ENCODE results near the gene AP1M2. TPM values are rescaled to one million over a fixed set of nuclear protein-coding genes. Genes with fewer than 3 reads are reported as not detected.

The AP1M2 gene
- total RNA-seq, 1 experiment from 2014 or later: not detected

DNA sequence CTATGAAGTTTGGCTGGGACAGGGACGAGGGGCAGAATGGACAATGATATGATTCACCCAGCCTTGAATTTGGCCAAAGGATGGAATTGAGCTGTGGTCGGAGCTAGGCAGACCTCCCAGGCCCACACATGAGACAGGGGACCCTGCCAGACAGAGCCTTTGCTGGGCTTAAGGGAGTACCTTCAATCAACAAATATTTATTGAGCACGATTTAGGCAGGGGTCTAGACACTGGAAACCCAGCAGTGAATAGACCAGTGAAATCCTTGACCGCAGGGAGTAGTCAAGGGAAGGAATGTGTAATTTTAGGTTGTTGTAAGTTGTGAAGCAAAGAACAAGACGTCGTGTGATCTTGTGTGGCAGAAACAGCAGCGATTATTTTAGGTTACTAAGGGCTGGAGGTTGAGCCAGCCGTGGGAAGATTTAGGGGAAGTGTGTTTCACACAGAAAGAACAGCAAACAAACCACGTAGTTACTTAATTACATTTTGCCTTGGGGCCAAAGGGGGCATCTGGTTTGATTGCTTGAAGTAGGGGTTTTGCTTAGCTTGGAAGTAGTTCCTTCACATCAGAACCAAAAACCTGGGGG is 16.9 kb upstream of the AP1M2 start:
- no peaks in the 10 kb centered on the region for H3K9me3 ChIP-seq (ENCODE audit: low read length)
- DNase-seq: peak; percentile 76
- peaks cover 22% of the 10 kb centered on the region for H3K4me1 ChIP-seq (ENCODE audit: low read length)
- no peaks in the 10 kb centered on the region for H3K9me2 ChIP-seq (replicated peaks; ENCODE audit: insufficient read depth, low read length)
- peak overlapping the region; percentile 95 for H3K9ac ChIP-seq (ENCODE audit: low read length)
- no peaks in the 10 kb centered on the region for H3K36me3 ChIP-seq (ENCODE audit: insufficient read depth, low read length)
- no peak overlapping the region for H2AFZ ChIP-seq (ENCODE audit: low read length)
- peak overlapping the region; percentile 91 for H3K27ac ChIP-seq (ENCODE audit: low read length)
- H4K20me1 ChIP-seq (ENCODE audit: insufficient read depth, low read depth, low read length): no peaks in the 10 kb centered on the region
- peak overlapping the region; percentile 69 for H3K4me2 ChIP-seq (ENCODE audit: low read depth, low read length, poor library complexity, severe bottlenecking)
- H3K4me3 ChIP-seq (ENCODE audit: low read length): peak overlapping the region; percentile 76
- peaks cover 32% of the 10 kb centered on the region for H3K79me2 ChIP-seq (ENCODE audit: low read length)
- no peaks in the 10 kb centered on the region for H3K27me3 ChIP-seq (ENCODE audit: low read length)

DNA sequence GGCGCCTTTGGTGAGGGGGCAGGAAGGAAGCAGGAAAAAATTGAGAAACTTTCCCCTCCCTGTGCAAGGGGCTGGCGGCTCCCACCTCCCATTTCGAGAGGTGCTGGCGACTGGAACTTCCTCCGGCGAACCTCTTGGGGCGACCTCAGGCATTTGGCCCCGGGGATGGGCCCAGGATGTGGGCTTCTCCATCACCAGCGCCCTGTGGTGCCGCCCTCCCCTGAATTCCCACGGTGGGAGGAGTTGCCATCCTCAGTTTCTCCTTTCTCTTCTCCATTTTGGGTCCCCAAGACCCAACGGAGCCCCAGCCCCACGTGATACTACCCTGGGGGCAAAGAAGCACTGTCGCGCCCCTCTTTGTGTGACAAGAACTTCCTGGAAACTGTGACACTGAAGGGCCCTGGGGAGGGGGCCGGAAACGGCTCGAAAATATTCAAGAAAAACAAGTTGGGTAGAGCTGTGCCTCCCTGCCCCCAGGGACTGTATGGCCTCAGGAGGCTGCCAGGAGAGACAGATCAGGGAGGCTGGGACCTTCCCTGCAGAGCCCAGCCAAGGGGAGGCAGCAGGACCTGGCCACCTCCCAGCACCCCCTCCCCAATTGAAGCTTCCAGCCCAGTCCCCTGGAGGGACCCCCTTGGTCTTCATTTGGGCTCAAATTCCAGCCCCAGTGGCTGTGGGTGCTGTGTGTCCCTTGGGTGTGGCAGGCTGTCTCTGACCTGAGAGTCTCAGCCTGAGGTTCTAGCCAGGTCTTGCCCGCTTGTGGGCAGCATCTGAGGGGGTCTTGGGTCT is 16.2 kb upstream of the AP1M2 start:
- peak overlapping the region; percentile 91 for H3K27ac ChIP-seq (ENCODE audit: low read length)
- H3K9me2 ChIP-seq (replicated peaks; ENCODE audit: insufficient read depth, low read length): no peaks in the 10 kb centered on the region
- H3K9me3 ChIP-seq (ENCODE audit: low read length): no peaks in the 10 kb centered on the region
- H3K4me1 ChIP-seq (ENCODE audit: low read length): peaks cover 22% of the 10 kb centered on the region
- H4K20me1 ChIP-seq (ENCODE audit: insufficient read depth, low read depth, low read length): no peaks in the 10 kb centered on the region
- H3K36me3 ChIP-seq (ENCODE audit: insufficient read depth, low read length): no peaks in the 10 kb centered on the region
- no peaks in the 10 kb centered on the region for H3K27me3 ChIP-seq (ENCODE audit: low read length)
- H3K4me3 ChIP-seq (ENCODE audit: low read length): peak overlapping the region; percentile 76
- H2AFZ ChIP-seq (ENCODE audit: low read length): no peak overlapping the region
- peak overlapping the region; percentile 95 for H3K9ac ChIP-seq (ENCODE audit: low read length)
- H3K79me2 ChIP-seq (ENCODE audit: low read length): peaks cover 31% of the 10 kb centered on the region
- peak; percentile 92 for DNase-seq
- H3K4me2 ChIP-seq (ENCODE audit: low read depth, low read length, poor library complexity, severe bottlenecking): peak overlapping the region; percentile 69

DNA sequence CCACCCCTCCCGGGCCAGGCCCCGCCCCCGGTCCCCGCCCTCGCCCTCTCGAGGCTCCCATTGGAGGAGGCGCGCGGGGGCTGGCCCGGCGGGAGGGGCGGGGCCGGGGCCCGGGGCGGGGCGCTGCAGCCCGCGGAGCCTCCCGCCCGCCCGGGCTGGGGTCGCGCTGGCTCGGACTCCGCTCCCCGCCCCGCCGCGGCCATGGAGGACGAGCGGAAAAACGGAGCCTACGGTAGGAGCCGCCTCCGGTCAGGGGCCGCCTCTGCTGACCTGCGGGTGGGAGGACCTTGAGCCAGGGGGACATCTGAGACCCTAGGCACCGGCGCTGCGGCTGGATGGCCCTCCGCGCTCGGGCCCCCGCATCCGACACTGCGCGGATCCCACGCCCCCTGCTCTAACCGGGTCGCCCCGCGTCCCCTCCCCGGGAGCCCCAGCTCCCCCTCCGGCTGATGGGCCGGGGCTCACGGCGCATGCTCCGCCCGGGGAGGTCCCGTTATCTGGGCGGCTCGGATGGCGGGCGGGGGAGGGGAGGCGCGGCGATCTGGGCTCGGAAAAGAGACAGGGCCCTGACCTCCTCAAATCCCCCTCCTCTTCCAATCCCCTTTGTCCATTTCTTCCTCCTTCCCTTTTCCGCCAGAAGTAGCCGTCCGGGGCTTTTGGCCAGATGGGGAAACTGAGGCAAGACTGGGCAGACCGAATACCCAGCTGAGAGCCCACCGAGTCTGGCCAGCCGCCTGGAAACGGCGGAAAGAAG is 15.4 kb upstream of the AP1M2 start:
- H3K9ac ChIP-seq (ENCODE audit: low read length): peak overlapping the region; percentile 95
- no peaks in the 10 kb centered on the region for H3K9me3 ChIP-seq (ENCODE audit: low read length)
- peak overlapping the region; percentile 69 for H3K4me2 ChIP-seq (ENCODE audit: low read depth, low read length, poor library complexity, severe bottlenecking)
- peaks cover 22% of the 10 kb centered on the region for H3K4me1 ChIP-seq (ENCODE audit: low read length)
- peak; percentile 95 for DNase-seq
- H3K27ac ChIP-seq (ENCODE audit: low read length): peak overlapping the region; percentile 91
- no peaks in the 10 kb centered on the region for H3K27me3 ChIP-seq (ENCODE audit: low read length)
- H3K36me3 ChIP-seq (ENCODE audit: insufficient read depth, low read length): no peaks in the 10 kb centered on the region
- no peaks in the 10 kb centered on the region for H4K20me1 ChIP-seq (ENCODE audit: insufficient read depth, low read depth, low read length)
- H3K79me2 ChIP-seq (ENCODE audit: low read length): peaks cover 29% of the 10 kb centered on the region
- no peak overlapping the region for H2AFZ ChIP-seq (ENCODE audit: low read length)
- H3K9me2 ChIP-seq (replicated peaks; ENCODE audit: insufficient read depth, low read length): no peaks in the 10 kb centered on the region
- peak overlapping the region; percentile 76 for H3K4me3 ChIP-seq (ENCODE audit: low read length)

DNA sequence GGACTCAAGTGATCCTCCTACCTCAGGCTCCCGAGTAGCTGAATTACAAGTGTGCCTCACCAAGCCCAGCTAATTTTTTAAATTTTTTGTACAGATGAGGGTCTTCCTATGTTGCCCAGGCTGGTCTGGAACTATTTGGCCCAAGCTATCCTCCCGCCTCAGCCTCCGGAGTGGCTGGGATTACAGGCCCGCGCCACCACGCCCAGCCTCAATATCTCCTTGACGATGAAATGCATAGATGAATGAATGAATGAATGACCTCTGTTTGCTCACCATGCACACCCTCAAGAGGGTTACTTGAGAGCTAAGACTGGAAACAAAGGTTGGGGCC is 14.9 kb upstream of the AP1M2 start:
- no peaks in the 10 kb centered on the region for H4K20me1 ChIP-seq (ENCODE audit: insufficient read depth, low read depth, low read length)
- H3K4me1 ChIP-seq (ENCODE audit: low read length): peaks cover 22% of the 10 kb centered on the region
- no peak for DNase-seq
- no peaks in the 10 kb centered on the region for H3K27me3 ChIP-seq (ENCODE audit: low read length)
- H2AFZ ChIP-seq (ENCODE audit: low read length): no peak overlapping the region
- no peaks in the 10 kb centered on the region for H3K9me3 ChIP-seq (ENCODE audit: low read length)
- H3K9me2 ChIP-seq (replicated peaks; ENCODE audit: insufficient read depth, low read length): no peaks in the 10 kb centered on the region
- peaks cover 25% of the 10 kb centered on the region for H3K79me2 ChIP-seq (ENCODE audit: low read length)
- H3K4me2 ChIP-seq (ENCODE audit: low read depth, low read length, poor library complexity, severe bottlenecking): no peak overlapping the region
- no peak overlapping the region for H3K9ac ChIP-seq (ENCODE audit: low read length)
- no peaks in the 10 kb centered on the region for H3K36me3 ChIP-seq (ENCODE audit: insufficient read depth, low read length)
- no peak overlapping the region for H3K27ac ChIP-seq (ENCODE audit: low read length)
- H3K4me3 ChIP-seq (ENCODE audit: low read length): no peak overlapping the region

DNA sequence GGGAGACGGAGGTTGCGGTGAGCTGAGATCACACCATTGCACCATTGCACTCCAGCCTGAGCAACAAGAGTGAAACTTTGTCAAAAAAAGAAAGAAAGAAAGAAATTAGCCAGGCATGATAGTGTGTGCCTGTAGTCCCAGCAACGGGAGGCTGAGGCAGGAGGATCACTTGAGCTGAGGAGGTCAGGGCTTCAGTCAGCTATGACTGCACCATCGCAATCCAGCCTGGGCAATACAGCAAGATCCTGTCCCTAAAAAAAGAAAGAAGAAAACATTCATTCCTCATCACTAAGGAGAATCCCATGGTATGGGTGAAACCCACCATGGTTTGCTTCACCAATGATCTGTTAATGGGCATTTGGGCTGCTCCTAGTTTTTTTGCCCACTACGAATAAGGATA is 13.0 kb upstream of the AP1M2 start:
- H3K4me1 ChIP-seq (ENCODE audit: low read length): peaks cover 22% of the 10 kb centered on the region
- peaks cover 13% of the 10 kb centered on the region for H3K79me2 ChIP-seq (ENCODE audit: low read length)
- no peak for DNase-seq
- no peaks in the 10 kb centered on the region for H3K36me3 ChIP-seq (ENCODE audit: insufficient read depth, low read length)
- no peak overlapping the region for H3K4me3 ChIP-seq (ENCODE audit: low read length)
- no peak overlapping the region for H3K4me2 ChIP-seq (ENCODE audit: low read depth, low read length, poor library complexity, severe bottlenecking)
- H3K27ac ChIP-seq (ENCODE audit: low read length): no peak overlapping the region
- no peaks in the 10 kb centered on the region for H3K9me3 ChIP-seq (ENCODE audit: low read length)
- H3K9ac ChIP-seq (ENCODE audit: low read length): no peak overlapping the region
- no peak overlapping the region for H2AFZ ChIP-seq (ENCODE audit: low read length)
- H4K20me1 ChIP-seq (ENCODE audit: insufficient read depth, low read depth, low read length): no peaks in the 10 kb centered on the region
- H3K27me3 ChIP-seq (ENCODE audit: low read length): no peaks in the 10 kb centered on the region
- no peaks in the 10 kb centered on the region for H3K9me2 ChIP-seq (replicated peaks; ENCODE audit: insufficient read depth, low read length)

DNA sequence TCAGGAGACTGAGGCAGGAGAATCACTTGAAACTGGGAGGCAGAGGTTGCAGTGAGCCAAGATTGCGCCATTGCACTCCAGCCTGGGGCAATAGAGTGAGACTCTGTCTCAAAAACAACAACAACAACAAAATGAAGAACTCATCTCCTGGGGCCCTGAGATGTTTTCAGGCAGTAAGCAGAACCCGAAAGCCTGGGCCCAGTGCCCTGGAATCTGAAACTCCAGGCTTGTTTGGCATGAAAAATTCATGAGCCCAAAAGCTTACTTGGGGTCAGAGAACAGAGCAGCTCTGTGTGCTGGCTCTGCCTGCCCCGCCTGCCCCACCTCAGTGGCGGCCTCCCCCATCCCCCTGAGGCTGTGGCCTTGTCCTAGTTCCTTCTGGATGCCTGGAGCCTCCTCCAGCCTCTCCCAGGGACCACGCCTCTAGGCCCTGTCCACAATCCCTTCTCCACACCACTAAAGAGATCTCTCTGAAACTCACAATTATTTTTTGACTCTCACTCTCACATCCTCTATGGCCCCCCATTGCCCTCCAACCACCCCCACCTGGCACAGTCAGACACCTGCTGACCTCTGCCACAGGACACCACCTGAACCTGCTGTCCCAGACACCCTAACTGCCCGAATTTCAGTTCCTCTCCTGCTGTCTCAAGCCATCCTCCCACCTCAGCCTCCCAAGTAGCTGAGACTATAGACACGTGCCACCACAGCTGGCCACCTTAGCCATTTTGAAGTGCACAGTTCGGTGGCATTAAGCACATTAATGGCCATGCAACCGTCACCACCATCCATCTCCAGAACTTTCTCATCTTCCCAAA is 6.9 kb upstream of the AP1M2 start:
- no peak for DNase-seq

DNA sequence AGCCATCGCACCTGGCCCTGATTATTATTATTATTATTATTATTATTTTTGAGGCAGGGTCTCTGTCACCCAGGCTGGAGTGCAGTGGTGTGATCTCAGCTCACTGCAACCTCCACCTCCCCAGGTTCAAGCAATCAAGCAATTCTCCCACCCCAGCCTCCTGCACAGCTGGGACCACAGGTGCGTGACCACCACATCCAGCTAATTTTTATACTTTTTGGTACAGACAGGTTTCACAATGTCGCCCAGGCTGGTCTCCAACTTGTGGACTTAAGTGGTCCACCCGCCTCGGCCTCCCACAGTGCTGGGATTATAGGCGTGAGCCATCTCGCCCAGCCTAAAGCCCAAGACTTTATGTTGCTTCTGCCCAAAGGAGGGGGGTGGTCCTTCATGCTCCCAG is 6.0 kb upstream of the AP1M2 start:
- Histone ChIP-seq H3K9me3 (ENCODE audit: low read length) (no peaks in the 10 kb centered on the region), H3K4me3 (ENCODE audit: low read length) (no peak overlapping the region), H3K27me3 (ENCODE audit: low read length) (no peaks in the 10 kb centered on the region), H3K4me1 (ENCODE audit: low read length) (no peaks in the 10 kb centered on the region), H3K9ac (ENCODE audit: low read length) (no peak overlapping the region), H3K9me2 (replicated peaks; ENCODE audit: insufficient read depth, low read length) (no peaks in the 10 kb centered on the region), H4K20me1 (ENCODE audit: insufficient read depth, low read depth, low read length) (no peaks in the 10 kb centered on the region), H2AFZ (ENCODE audit: low read length) (no peak overlapping the region), H3K27ac (ENCODE audit: low read length) (no peak overlapping the region), H3K36me3 (ENCODE audit: insufficient read depth, low read length) (no peaks in the 10 kb centered on the region), H3K79me2 (ENCODE audit: low read length) (no peaks in the 10 kb centered on the region), H3K4me2 (ENCODE audit: low read depth, low read length, poor library complexity, severe bottlenecking) (no peak overlapping the region)
- DNase-seq: no peak

More for the DNA sequence above, 6.9 kb upstream of the AP1M2 start:
- Histone ChIP-seq H3K9me2 (replicated peaks; ENCODE audit: insufficient read depth, low read length) (no peaks in the 10 kb centered on the region), H3K36me3 (ENCODE audit: insufficient read depth, low read length) (no peaks in the 10 kb centered on the region), H3K79me2 (ENCODE audit: low read length) (no peaks in the 10 kb centered on the region), H3K4me2 (ENCODE audit: low read depth, low read length, poor library complexity, severe bottlenecking) (no peak overlapping the region), H3K9me3 (ENCODE audit: low read length) (no peaks in the 10 kb centered on the region), H3K27ac (ENCODE audit: low read length) (no peak overlapping the region), H3K9ac (ENCODE audit: low read length) (no peak overlapping the region), H3K4me1 (ENCODE audit: low read length) (no peaks in the 10 kb centered on the region), H4K20me1 (ENCODE audit: insufficient read depth, low read depth, low read length) (no peaks in the 10 kb centered on the region), H3K4me3 (ENCODE audit: low read length) (no peak overlapping the region), H3K27me3 (ENCODE audit: low read length) (no peaks in the 10 kb centered on the region), H2AFZ (ENCODE audit: low read length) (no peak overlapping the region)

DNA sequence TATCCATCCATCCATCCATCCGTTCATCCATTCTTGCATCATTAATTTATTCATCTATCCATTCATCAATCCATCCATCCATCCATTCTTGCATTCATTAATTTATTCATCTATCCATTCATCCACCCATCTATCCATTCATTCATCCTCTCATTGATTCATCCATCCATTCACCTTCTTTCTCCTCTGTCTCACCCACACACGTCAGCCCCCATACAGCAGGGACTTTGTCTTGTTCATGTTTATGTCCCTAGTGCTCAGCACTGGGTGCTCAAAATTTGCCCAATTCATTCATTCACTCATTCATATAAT is 683 bp upstream of the AP1M2 start:
- DNase-seq: no peak
- no peak overlapping the region for H3K4me3 ChIP-seq (ENCODE audit: low read length)
- H3K36me3 ChIP-seq (ENCODE audit: insufficient read depth, low read length): no peaks in the 10 kb centered on the region
- no peak overlapping the region for H3K9ac ChIP-seq (ENCODE audit: low read length)
- no peaks in the 10 kb centered on the region for H3K9me2 ChIP-seq (replicated peaks; ENCODE audit: insufficient read depth, low read length)
- H3K4me2 ChIP-seq (ENCODE audit: low read depth, low read length, poor library complexity, severe bottlenecking): no peak overlapping the region
- no peak overlapping the region for H3K27ac ChIP-seq (ENCODE audit: low read length)
- H3K4me1 ChIP-seq (ENCODE audit: low read length): no peaks in the 10 kb centered on the region
- no peaks in the 10 kb centered on the region for H3K79me2 ChIP-seq (ENCODE audit: low read length)
- H2AFZ ChIP-seq (ENCODE audit: low read length): no peak overlapping the region
- H3K27me3 ChIP-seq (ENCODE audit: low read length): no peaks in the 10 kb centered on the region
- no peaks in the 10 kb centered on the region for H3K9me3 ChIP-seq (ENCODE audit: low read length)
- no peaks in the 10 kb centered on the region for H4K20me1 ChIP-seq (ENCODE audit: insufficient read depth, low read depth, low read length)

Measured in Karpas-422 (cell line).